GDM1 (cell line): ENCODE results near the gene NPEPL1.
"Not testable (repeated sequence)": the region's sequence is repeated elsewhere in the genome, so short reads cannot be mapped to it uniquely, and the experiment has no call there.

Experiments
- DNase-seq: peaks from one replicate; lab custom pipeline; 2025; lab: John Stamatoyannopoulos, UW

The NPEPL1 gene

GRCh38 chr20:58742668-58743566 is 50.3 kb downstream of the NPEPL1 start:
- no peak for DNase-seq

GRCh38 chr20:58743929-58744534 is 51.4 kb downstream of the NPEPL1 start:
- DNase-seq = no peak

GRCh38 chr20:58744836-58745235 is 52.2 kb downstream of the NPEPL1 start:
- DNase-seq = no peak

- no peak for DNase-seq
Measured at GRCh38 chr20:58745391-58745790, 52.8 kb downstream of the NPEPL1 start.

DNA sequence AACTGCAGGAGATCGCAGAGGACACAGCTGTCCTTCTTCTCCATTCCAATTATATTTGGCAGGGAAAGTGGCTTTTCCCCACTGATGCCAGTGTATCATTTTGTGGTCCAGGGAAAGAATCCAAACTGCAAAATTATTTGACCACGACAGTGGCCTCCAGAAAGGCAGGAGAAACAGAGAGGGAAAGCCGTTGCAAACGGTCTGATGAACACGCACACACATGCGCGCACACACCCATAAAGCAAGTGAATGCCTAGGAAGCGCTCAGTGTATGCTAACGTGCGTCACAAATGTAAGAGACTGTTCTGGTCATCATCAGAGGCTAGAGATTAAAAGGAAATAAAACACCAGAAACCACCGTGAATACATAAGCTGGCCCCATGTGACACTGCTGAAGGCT is 54.0 kb downstream of the NPEPL1 start:
- DNase-seq = no peak

GRCh38 chr20:58747211-58747610 is 54.6 kb downstream of the NPEPL1 start:
- no peak for DNase-seq

- DNase-seq = no peak
Measured at GRCh38 chr20:58748618-58749017, 56.0 kb downstream of the NPEPL1 start.

DNA sequence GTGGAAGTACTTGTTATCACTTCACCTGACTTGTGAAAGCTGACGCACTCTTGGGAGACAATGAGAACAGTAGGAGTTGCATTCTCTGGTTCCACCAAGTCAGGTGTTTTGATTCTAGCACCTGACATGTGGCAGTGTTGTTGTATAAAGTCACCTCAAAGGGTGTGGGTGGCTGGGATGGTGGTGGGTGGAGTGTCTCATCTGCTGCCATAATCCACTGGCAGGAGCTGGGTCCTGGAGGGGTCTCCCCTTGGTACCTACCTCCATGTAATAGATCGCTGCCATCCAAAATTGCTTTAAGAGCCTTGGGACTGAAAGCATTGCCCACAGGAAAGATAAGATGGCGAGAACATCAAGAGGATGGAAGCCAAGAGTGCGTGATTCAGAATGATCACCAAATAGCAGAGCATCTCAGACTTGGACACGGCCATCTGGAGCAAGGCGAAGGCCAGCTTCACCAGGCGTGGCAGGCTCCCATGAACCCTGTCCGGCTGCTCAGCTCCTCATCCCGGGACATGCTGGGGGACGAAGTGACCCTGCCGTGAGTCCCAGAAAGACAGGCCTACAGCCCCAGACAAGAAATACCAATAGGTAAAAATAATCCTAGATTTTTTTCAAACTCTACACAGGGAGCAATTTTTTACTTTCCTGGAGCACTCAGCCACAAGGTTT is 56.6 kb downstream of the NPEPL1 start:
- no peak for DNase-seq

GRCh38 chr20:58749979-58750378 is 57.4 kb downstream of the NPEPL1 start:
- no peak for DNase-seq

GRCh38 chr20:58750706-58751105 is 58.1 kb downstream of the NPEPL1 start:
- not testable (repeated sequence) for DNase-seq

- no peak for DNase-seq
Measured at GRCh38 chr20:58751979-58752378, 59.4 kb downstream of the NPEPL1 start.

DNA sequence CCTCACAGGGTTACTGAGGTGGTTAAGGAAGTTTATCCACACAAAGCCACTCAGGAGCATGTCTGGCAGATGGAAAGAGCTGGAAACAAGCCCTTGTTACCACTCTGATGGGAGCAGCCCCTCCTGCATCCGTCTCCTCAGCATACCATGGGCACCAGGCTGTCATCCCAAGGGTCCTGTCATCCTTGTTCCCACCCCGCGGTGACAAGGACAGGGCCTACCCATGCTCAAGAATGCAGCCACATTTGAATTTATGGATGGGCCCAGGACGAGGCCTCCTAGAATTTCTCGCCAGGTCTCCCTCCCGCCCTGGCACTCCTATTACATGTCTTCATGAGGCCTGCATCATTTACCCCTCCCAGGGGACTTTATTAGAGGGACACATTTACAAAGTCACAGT is 60.0 kb downstream of the NPEPL1 start:
- no peak for DNase-seq

GRCh38 chr20:58753267-58753921 is 60.8 kb downstream of the NPEPL1 start:
- DNase-seq = no peak

- DNase-seq = no peak
Measured at GRCh38 chr20:58753922-58754551, 61.4 kb downstream of the NPEPL1 start.

DNA sequence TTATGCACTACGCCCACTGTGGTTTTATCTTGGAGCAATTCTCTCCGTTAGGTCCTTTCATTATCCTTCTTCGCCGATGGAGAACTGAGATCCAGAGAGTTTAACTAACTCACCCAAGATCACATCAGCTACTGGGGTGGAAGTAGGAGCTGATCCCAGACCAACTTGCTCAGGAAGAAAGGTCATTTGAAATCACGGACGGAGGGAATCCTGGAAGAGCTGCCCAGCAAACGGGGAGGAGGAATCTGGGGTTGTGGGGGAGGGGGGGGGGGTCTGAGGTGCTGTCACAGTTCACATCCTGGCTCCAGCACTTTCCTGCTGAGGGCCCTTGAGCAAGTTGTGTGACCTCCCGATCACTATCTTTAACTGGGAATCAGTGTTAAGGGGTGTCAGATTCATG is 62.0 kb downstream of the NPEPL1 start:
- DNase-seq = no peak

GRCh38 chr20:58755062-58755697 is 62.6 kb downstream of the NPEPL1 start:
- DNase-seq = no peak

GRCh38 chr20:58755766-58756449 is 63.3 kb downstream of the NPEPL1 start:
- no peak for DNase-seq

DNA sequence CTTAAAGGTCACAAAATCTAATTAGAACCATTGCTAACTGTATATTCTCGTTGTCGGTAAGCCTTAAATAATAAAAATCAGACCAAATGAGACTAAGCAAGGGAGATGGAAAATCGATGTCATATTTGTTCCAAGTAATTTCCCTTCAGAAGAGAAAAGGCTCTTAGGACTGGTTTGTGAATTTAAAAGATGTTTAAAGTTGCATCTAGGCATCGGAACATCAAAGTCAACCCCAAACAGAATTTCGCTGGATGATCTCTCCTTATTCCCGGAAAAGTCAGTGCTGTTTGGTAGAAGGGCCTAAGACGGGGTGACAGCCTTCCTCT is 63.8 kb downstream of the NPEPL1 start:
- no peak for DNase-seq

GRCh38 chr20:58757647-58758046 is 65.0 kb downstream of the NPEPL1 start:
- not testable (repeated sequence) for DNase-seq

DNA sequence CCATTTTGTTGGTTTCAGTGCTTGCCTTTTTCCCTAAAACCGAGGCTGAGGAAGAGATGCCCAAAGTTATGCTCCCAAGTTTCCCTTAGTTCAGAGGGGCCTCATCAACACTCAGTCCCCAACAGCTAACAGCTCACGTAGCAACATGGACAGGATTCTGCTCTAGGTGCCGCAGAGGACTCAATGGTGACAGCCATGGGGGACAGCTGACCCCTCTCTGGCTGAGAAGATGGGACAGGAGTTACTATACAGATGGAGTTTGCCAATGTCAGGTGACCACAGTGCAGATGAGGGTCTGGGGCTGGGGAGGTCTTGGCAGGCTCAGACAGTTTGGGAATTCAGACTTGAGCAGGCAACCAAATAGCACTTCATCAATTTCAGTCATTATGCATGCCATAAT is 67.3 kb downstream of the NPEPL1 start:
- DNase-seq = no peak

DNA sequence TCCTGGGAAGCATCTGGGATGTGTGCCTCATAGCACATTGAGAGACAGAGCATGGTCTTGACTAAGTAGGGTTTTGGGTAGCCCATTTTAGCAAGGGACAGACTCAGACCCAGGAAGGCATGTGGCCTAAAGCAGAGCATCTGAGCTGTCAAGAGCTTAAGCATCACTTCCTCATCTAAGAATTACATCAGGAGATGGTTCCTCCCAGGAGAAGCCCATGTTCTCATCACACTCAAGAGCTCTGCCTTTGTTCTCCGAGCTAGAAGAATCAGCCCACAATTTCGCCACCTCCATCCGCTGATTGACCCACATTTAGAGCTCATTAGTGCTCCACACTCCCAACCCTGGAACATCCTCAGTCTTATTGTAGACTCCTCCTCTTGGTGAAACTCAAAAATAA is 68.3 kb downstream of the NPEPL1 start:
- no peak for DNase-seq
